Astrocyte of the spinal cord (primary cell): ENCODE results near the gene PALLD.

Experiments used
- DNase-seq: peaks from one replicate; pipeline ENCODE4 v3.0.0; 2011; ENCODE audit warnings: low read depth, low spot score
- H3K4me3 ChIP-seq: 2 replicates; pipeline ENCODE4 v1.5.1; 2011; ENCODE audit warnings: low read depth, mild to moderate bottlenecking, low read length, moderate library complexity
- CTCF ChIP-seq: IDR thresholded peaks from 2 replicates; pipeline ENCODE4 v1.5.1; 2012; ENCODE audit warnings: low read depth, mild to moderate bottlenecking, low read length, inconsistent platforms
- in situ Hi-C: cut with HindIII; loops from 2 replicates; pipeline ENCODE4 v1.10.0; 2017; ENCODE audit warnings: low sequenced_read_pairs

Gene PALLD

GRCh38 chr4:168881781-168882420, 385.0 kb downstream of the PALLD start:
- in situ Hi-C loops: no loop called here
- H3K4me3 ChIP-seq: no peak overlapping the region
- no peak for DNase-seq

GRCh38 chr4:168882650-168883233, 385.9 kb downstream of the PALLD start:
- in situ Hi-C loops: no loop called here
- no peak for DNase-seq
- no peak overlapping the region for H3K4me3 ChIP-seq
- TF ChIP-seq CTCF: no peak

More at GRCh38 chr4:168881781-168882420, 385.0 kb downstream of the PALLD start:
- TF ChIP-seq CTCF: no peak

- DNase-seq: no peak
- in situ Hi-C loops: no loop called here
- no peak overlapping the region for H3K4me3 ChIP-seq
- TF ChIP-seq CTCF: no peak
Observed at GRCh38 chr4:168883513-168883912, 386.7 kb downstream of the PALLD start.

- TF ChIP-seq CTCF: no peak
- DNase-seq: no peak
- in situ Hi-C loops: no loop called here
- no peak overlapping the region for H3K4me3 ChIP-seq
Observed at GRCh38 chr4:168884251-168885124, 387.6 kb downstream of the PALLD start.

GRCh38 chr4:168885400-168885799, 388.5 kb downstream of the PALLD start:
- in situ Hi-C loops: no loop called here
- no peak for DNase-seq
- TF ChIP-seq CTCF: no peak
- H3K4me3 ChIP-seq: no peak overlapping the region

GRCh38 chr4:168886351-168886750, 389.5 kb downstream of the PALLD start:
- TF ChIP-seq CTCF: no peak
- in situ Hi-C loops: no loop called here
- peak; percentile 64 for DNase-seq
- H3K4me3 ChIP-seq: no peak overlapping the region
